Hematopoietic multipotent progenitor cell (in vitro differentiated cells): ENCODE results near the gene CIT. TPM values are rescaled to one million over a fixed set of nuclear protein-coding genes. Genes with fewer than 3 reads are reported as not detected.
"Not testable (repeated sequence)": the region's sequence is repeated elsewhere in the genome, so short reads cannot be mapped to it uniquely, and the experiment has no call there.

Source experiments
- DNase-seq, 3 donors: peaks; one replicate each; pipeline ENCODE4 v3.0.0-alpha.2; 2011 to 2015; ENCODE audit warnings: low read depth in 2 of 3, low spot score in 2 of 3
- total RNA-seq: library from RNA; depleted of rRNA; stranded (reverse); fragments of >200 nt; gene quantifications from one replicate; pipeline ENCODE4 v1.2.3, GENCODE V29; 2012

CIT gene, protein sequence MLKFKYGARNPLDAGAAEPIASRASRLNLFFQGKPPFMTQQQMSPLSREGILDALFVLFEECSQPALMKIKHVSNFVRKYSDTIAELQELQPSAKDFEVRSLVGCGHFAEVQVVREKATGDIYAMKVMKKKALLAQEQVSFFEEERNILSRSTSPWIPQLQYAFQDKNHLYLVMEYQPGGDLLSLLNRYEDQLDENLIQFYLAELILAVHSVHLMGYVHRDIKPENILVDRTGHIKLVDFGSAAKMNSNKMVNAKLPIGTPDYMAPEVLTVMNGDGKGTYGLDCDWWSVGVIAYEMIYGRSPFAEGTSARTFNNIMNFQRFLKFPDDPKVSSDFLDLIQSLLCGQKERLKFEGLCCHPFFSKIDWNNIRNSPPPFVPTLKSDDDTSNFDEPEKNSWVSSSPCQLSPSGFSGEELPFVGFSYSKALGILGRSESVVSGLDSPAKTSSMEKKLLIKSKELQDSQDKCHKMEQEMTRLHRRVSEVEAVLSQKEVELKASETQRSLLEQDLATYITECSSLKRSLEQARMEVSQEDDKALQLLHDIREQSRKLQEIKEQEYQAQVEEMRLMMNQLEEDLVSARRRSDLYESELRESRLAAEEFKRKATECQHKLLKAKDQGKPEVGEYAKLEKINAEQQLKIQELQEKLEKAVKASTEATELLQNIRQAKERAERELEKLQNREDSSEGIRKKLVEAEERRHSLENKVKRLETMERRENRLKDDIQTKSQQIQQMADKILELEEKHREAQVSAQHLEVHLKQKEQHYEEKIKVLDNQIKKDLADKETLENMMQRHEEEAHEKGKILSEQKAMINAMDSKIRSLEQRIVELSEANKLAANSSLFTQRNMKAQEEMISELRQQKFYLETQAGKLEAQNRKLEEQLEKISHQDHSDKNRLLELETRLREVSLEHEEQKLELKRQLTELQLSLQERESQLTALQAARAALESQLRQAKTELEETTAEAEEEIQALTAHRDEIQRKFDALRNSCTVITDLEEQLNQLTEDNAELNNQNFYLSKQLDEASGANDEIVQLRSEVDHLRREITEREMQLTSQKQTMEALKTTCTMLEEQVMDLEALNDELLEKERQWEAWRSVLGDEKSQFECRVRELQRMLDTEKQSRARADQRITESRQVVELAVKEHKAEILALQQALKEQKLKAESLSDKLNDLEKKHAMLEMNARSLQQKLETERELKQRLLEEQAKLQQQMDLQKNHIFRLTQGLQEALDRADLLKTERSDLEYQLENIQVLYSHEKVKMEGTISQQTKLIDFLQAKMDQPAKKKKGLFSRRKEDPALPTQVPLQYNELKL (N-terminal part only)
- total RNA-seq = 4.6 TPM

DNA sequence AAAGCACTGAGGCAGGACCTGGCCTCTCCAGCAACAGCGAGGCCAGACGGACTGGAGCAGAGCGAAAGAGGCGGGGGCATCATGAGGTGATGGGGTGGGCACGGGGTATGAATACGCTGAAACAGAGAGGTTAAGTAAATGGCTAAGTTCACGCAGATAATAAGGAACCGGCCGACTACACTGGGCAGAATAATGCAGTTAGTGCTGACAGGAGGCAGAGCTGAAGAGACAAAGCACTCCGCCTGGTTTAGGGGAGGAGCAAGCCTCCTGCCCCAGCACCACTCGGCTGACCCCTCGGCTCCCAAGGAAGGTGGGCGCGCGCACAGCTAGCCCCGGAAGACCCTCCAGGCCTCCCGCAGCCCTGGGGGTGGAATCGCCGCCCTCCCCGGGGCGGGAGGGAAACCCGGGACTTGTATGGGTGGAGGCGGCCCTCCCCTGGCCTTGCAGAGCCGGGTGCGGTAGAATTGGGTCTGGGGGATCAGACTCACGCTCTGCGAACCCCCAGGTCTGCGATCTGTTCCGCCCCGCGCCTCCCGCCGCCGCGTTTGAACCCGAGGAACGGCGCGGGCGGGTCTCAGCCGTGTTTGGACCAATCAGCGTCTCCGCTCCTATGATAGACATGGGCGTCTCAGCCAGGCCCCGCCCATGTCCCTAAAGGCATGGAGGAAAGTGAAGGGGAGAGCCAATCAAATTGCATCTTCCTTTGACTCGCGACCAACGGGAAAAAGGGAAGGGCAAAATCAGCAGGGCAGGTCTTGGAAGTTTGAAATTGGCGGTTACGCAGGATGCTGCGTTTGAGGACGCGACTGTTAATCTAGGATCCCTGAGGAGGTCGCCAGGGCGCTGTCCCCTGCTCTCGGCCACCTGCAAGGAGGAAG is at the start of gene CIT:
Gene CIT (minus strand): TSS at position 560 of the 878 bp plus-strand sequence. CDS start 1,152 bp downstream, outside the sequence.
- peak; percentile 61 to 94 (median 90) for DNase-seq

GRCh38 chr12:119925269-119925668 is 48.1 kb upstream of the CIT start:
- DNase-seq = no peak

DNA sequence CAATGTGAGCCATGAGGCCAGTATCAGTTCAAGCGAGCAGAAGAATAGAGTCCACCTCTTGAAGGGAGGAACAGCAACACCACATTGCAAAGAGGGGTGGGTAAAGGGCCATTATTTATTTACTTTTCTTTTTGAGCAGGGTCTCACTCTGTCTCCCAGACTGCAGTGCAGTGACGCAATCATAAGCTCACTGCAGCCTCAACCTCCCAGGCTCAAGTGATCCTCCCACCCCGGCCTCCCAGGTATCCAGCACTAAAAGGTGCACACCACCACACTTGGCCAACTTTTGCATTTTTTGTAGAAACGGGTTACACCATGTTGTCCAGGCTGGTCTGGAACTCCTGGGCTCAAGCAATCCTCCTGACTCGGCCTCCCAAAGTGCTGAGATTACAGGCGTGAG is 42.9 kb upstream of the CIT start:
- no peak for DNase-seq

- DNase-seq = no peak
Measured at GRCh38 chr12:119915894-119916510, 38.9 kb upstream of the CIT start.

DNA sequence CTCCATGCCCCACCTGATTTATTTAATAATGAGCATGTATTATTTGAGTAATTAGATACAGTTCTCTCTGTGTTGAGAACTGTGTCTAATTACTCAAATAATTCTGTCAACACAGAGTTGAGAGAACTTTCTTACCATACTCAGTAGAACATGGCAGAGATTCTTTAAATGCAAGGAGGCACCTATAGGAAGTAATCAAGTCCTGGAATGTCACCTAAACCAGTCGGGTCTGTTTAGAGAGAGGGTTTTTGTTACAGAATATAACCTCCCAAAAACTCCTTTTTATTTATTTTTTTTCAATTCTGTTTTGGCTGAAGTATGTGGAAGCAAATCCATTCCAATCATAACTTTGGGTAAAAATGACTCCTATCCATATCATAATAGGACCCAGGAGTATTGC is 37.5 kb upstream of the CIT start:
- DNase-seq = no peak

DNA sequence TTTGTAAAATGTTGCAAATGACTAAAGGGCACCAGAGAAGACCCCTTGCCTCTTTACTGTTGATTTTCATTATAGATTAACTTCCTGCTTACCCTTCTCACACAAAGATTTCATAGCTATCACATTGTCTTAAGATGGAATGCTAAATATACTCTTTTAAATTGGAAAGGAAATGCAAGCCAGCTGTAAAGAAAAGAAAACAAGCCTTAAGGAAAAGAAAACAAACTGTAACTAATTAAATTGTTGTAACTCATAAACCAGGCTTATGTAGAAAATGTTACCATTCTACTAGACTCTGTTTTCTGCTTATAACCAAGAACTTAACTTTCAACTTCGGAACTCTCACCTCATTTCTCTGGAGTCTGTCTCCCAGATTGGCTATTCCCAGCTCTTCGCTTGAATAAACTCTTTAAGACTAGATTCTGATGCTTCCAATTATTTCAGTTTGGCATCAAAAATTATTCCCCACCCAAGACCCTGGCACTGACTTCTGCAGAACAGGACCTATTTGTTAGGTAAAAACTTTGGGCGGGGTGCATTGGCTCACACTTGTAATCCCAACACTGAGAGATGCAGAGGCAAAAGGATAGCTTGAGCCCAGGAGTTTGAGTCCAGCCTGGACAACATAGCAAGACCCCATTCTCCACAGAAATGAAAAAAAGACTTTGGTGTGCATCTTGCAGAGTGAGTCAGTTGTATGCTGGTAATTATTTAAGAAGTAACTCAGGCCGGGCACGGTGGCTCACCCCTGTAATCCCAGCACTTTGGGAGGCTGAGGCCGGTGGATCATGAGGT is 36.6 kb upstream of the CIT start:
- DNase-seq = no peak

- DNase-seq = no peak
Measured at GRCh38 chr12:119911182-119911581, 34.1 kb upstream of the CIT start.

- DNase-seq = no peak
Measured at GRCh38 chr12:119910586-119910985, 33.5 kb upstream of the CIT start.

DNA sequence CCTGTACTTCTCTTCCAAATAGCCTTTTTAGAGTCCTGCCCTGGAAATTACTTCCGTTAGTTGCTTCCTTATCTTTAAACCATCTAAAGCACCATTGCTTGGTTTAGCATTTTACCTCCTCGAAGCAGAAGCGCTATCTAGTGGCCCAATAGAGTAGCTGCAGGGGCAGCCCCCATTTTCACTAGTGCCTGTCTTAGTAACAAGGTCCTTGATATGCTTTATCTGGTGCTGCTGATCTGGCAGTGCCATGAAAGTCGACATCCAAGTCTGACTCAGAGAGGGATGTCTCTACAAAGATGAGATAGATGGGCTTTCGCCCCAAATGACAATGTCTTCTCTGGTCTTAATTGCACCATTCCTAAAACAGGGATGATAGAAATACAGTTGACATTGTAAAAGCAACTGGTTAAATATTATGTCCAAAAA is 25.0 kb upstream of the CIT start:
- peak; percentile 31 to 71 (median 65) for DNase-seq

GRCh38 chr12:119901670-119902069 is 24.6 kb upstream of the CIT start:
- DNase-seq = no peak

- no peak for DNase-seq
Measured at GRCh38 chr12:119894916-119895315, 17.8 kb upstream of the CIT start.

- DNase-seq = not testable (repeated sequence)
Measured at GRCh38 chr12:119892611-119893010, 15.5 kb upstream of the CIT start.

DNA sequence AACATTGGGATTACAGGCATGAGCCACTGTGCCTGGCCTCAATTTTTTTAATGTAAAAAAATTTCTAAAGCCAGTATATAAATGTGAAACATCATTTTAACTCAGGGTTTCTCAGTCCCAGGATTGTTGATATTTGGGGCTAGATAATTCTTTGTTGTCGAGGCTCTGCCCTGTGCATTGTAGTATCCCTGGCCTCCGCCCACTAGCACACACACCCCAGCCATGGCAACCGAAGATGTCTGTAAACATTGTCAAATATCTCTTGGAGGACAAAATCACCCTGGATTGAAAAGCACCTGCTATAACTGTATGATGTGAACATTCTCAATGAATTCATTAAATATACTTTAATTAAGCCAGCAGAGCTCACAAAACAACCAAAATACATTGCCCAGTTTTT is 8.4 kb upstream of the CIT start:
- DNase-seq = no peak

- not testable (repeated sequence) for DNase-seq
Measured at GRCh38 chr12:119883791-119884190, 6.7 kb upstream of the CIT start.

- no peak for DNase-seq
Measured at GRCh38 chr12:119883237-119883636, 6.1 kb upstream of the CIT start.

GRCh38 chr12:119877639-119877948 is 474 bp upstream of the CIT start:
- no peak for DNase-seq

DNA sequence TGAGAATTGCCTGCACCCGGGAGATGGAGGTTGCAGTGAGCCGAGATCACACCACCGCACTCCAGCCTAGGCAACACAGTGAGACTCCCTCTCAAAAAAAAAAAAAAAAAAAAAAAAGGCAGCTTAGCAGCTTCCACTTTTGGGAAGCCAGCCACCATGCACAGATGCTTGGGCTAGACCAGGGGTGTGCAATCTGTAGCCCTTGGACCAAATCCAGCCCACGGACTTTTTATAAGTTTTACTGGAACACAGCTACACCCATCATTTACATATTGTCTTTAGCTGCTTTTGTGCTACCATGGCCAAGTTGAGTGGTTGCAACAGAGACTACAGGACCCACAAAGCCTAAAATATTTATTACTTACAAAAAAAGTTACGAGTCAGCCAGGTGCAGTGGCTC is 6.7 kb downstream of the CIT start:
- DNase-seq = no peak

DNA sequence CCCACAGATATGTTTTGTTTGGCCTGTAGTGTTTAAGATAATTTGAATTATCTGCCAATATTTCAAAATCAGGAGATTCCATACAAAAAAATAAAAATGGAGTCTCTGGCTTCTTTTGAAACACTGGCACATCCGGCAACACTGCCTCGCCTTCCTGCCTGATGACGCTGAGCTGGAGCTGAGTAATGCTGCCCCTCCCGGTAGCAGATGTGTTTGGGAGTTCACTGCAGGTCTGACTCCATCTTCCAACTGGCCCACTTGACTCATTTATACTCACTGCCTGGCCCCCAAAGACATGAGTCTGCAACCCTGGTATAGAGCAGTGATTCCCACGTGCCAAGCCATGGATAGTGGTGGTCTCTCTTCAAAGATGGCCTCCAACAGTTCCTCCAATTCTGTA is 7.4 kb downstream of the CIT start:
- DNase-seq = no peak

- DNase-seq = no peak
Measured at GRCh38 chr12:119868992-119869391, 8.1 kb downstream of the CIT start.
